Stimulated activated CD4-positive, alpha-beta T cell treated with anti-CD3 and anti-CD28 coated beads, Interleukin-2, amount 100 ng/mL, for 24 hours (primary cell): Measurements from ENCODE around the gene PPM1H.

Experiments
- DNase-seq, 2 donors: peaks; one replicate each; pipeline ENCODE4 v3.0.0-alpha.2; 2020

The PPM1H gene

GRCh38 chr12:62726471-62726980, 208.4 kb downstream of the PPM1H start:
- DNase-seq = no peak

GRCh38 chr12:62725781-62726180, 209.2 kb downstream of the PPM1H start:
- DNase-seq = no peak

GRCh38 chr12:62724947-62725451, 210.0 kb downstream of the PPM1H start:
- DNase-seq = no peak

GRCh38 chr12:62724285-62724684, 210.7 kb downstream of the PPM1H start:
- DNase-seq = no peak

GRCh38 chr12:62722971-62723680, 211.8 kb downstream of the PPM1H start:
- DNase-seq = no peak

GRCh38 chr12:62720661-62721330, 214.2 kb downstream of the PPM1H start:
- DNase-seq = no peak

GRCh38 chr12:62720025-62720424, 214.9 kb downstream of the PPM1H start:
- DNase-seq = no peak

- no peak for DNase-seq
Observed at GRCh38 chr12:62718762-62719426, 216.1 kb downstream of the PPM1H start.

- no peak for DNase-seq
Observed at GRCh38 chr12:62717643-62718042, 217.3 kb downstream of the PPM1H start.

GRCh38 chr12:62716866-62717525, 218.0 kb downstream of the PPM1H start:
- DNase-seq = no peak

GRCh38 chr12:62716037-62716436, 218.9 kb downstream of the PPM1H start:
- no peak for DNase-seq

- DNase-seq = no peak
Observed at GRCh38 chr12:62714774-62715721, 219.9 kb downstream of the PPM1H start.

- DNase-seq = no peak
Observed at GRCh38 chr12:62714181-62714773, 220.7 kb downstream of the PPM1H start.

GRCh38 chr12:62713723-62714122, 221.2 kb downstream of the PPM1H start:
- DNase-seq = no peak

GRCh38 chr12:62712681-62713573, 222.0 kb downstream of the PPM1H start:
- DNase-seq = no peak

GRCh38 chr12:62711631-62712241, 223.2 kb downstream of the PPM1H start:
- DNase-seq = no peak

GRCh38 chr12:62709311-62709710, 225.6 kb downstream of the PPM1H start:
- DNase-seq = no peak

- DNase-seq = no peak
Observed at GRCh38 chr12:62707939-62708338, 227.0 kb downstream of the PPM1H start.

GRCh38 chr12:62705846-62706245, 229.1 kb downstream of the PPM1H start:
- DNase-seq = no peak

- no peak for DNase-seq
Observed at GRCh38 chr12:62703011-62703380, 232.0 kb downstream of the PPM1H start.
